Esophagus muscularis mucosa (tissue), 4 donors: Measurements from ENCODE around the gene GPC6. TPM values are rescaled to one million over a fixed set of nuclear protein-coding genes. Genes with fewer than 3 reads are reported as not detected.

Experiments
- DNase-seq: peaks from one replicate; pipeline ENCODE4 v3.0.0-alpha.2; 2017; ENCODE audit errors: extremely low spot score
- H3K27ac ChIP-seq, 4 donors: fragments of 200-600 bp; sonication (generic); replicated peaks in 1 of 4; 1 replicate in 3 of 4; 2 replicates in 1 of 4; pipeline ENCODE4 v1.5.1; 2016 to 2019; ENCODE audit warnings: mild to moderate bottlenecking in 1 of 4
- H3K27me3 ChIP-seq, 4 donors: fragments of 200-600 bp; sonication (generic); one replicate each; pipeline versions ENCODE4 v1.5.1 to v1.6.0; 2016 to 2019
- H3K36me3 ChIP-seq, 4 donors: fragments of 200-600 bp; sonication (generic); one replicate each; pipeline ENCODE4 v1.5.1; 2016 to 2019
- H3K4me1 ChIP-seq, 4 donors: fragments of 200-600 bp; sonication (generic); one replicate each; pipeline ENCODE4 v1.5.1; 2016 to 2019
- H3K4me3 ChIP-seq, 4 donors: fragments of 200-600 bp; sonication (generic); 1 replicate in 2 of 4; 2 replicates in 2 of 4; pipeline ENCODE4 v1.5.1; 2016 to 2019; ENCODE audit warnings: mild to moderate bottlenecking in 4 of 4, moderate library complexity in 1 of 4
- H3K9me3 ChIP-seq, 4 donors: fragments of 200-600 bp; sonication (generic); 1 replicate in 3 of 4; 2 replicates in 1 of 4; pipeline ENCODE4 v1.5.1; 2016 to 2019
- CTCF ChIP-seq, 3 experiments: fragments of 200-600 bp in 2 of 3; fragments of 450-650 bp in 1 of 3; sonication (generic) in 2 of 3; IDR thresholded peaks; one replicate each; pipeline ENCODE4 v1.5.1; 2017 to 2019; ENCODE audit warnings: antibody characterized with exemption in 3 of 3, mild to moderate bottlenecking in 2 of 3, moderate library complexity in 1 of 3
- EP300 ChIP-seq: sonication (generic); formaldehyde crosslinking; IDR thresholded peaks from one replicate; pipeline ENCODE4 v1.6.1; 2017; ENCODE audit warnings: antibody characterized with exemption
- POLR2A ChIP-seq: fragments of 450-650 bp; IDR thresholded peaks from one replicate; pipeline ENCODE4 v1.6.1; 2017; ENCODE audit warnings: antibody characterized with exemption, moderate library complexity, mild to moderate bottlenecking, low read depth
- POLR2AphosphoS5 ChIP-seq, 2 donors: sonication (generic); formaldehyde crosslinking; IDR thresholded peaks; one replicate each; pipeline ENCODE4 v1.6.1; 2017; ENCODE audit warnings: antibody characterized with exemption in 2 of 2
- WGBS: methylation state at CpG from one replicate; pipeline ENCODE4 v1.1.5; 2018; 5-methylcytosine and 5-hydroxymethylcytosine counted together
- intact Hi-C: fragments of 100-400 bp; cut with DNase I; formaldehyde crosslinking; loops from one replicate; pipeline ENCODE4 v1.15.1; 2023
- total RNA-seq, 4 donors: library from RNA; depleted of rRNA; stranded (reverse); fragments of >200 nt; gene quantifications; one replicate each; pipeline versions ENCODE4 v1.1.0 to v1.2.1, GENCODE V29; 2016

The GPC6 gene
- total RNA-seq, 4 donors from 2014 or later: 6.5 to 17.2 (median 13.5) TPM

- no peak for TF ChIP-seq POLR2A
- no peak for TF ChIP-seq CTCF (IDR thresholded peaks at IDR 0.05)
- 88% methylated on average over 2 of the region's 2 CpGs for WGBS
- Histone ChIP-seq H3K27ac (no peak overlapping the region), H3K4me1 (no peaks in the 10 kb centered on the region), H3K9me3 (no peaks in the 10 kb centered on the region), H3K27me3 (no peaks in the 10 kb centered on the region), H3K4me3 (no peak overlapping the region), H3K36me3 (no peaks in the 10 kb centered on the region)
- intact Hi-C loops: no loop called here
- DNase-seq: no peak
These were observed 350.5 kb downstream of the GPC6 start for GRCh38 chr13:93577105-93577504.

GRCh38 chr13:93589788-93590187 is 363.2 kb downstream of the GPC6 start:
- Histone ChIP-seq H3K4me3 (no peak overlapping the region), H3K4me1 (no peaks in the 10 kb centered on the region), H3K9me3 (no peaks in the 10 kb centered on the region), H3K27me3 (no peaks in the 10 kb centered on the region), H3K36me3 (no peaks in the 10 kb centered on the region), H3K27ac (no peak overlapping the region)
- DNase-seq: no peak
- intact Hi-C loops: no loop called here
- no peak for TF ChIP-seq POLR2AphosphoS5 (IDR thresholded peaks at IDR 0.05)
- no peak for TF ChIP-seq EP300
- TF ChIP-seq POLR2A: no peak
- TF ChIP-seq CTCF (IDR thresholded peaks at IDR 0.05): no peak

GRCh38 chr13:93603043-93603442 is 376.4 kb downstream of the GPC6 start:
- 78% methylated on average over 2 of the region's 2 CpGs for WGBS
- TF ChIP-seq EP300 (no peak), POLR2A (no peak), POLR2AphosphoS5 (IDR thresholded peaks at IDR 0.05) (no peak), CTCF (IDR thresholded peaks at IDR 0.05) (no peak)
- Histone ChIP-seq H3K4me1 (no peaks in the 10 kb centered on the region), H3K27ac (no peak overlapping the region), H3K27me3 (no peaks in the 10 kb centered on the region), H3K36me3 (no peaks in the 10 kb centered on the region), H3K9me3 (no peaks in the 10 kb centered on the region), H3K4me3 (no peak overlapping the region)
- intact Hi-C loops: no loop called here
- no peak for DNase-seq

- Histone ChIP-seq H3K27me3 (no peaks in the 10 kb centered on the region), H3K9me3 (no peaks in the 10 kb centered on the region), H3K36me3 (no peaks in the 10 kb centered on the region), H3K27ac (no peak overlapping the region), H3K4me1 (no peaks in the 10 kb centered on the region), H3K4me3 (no peak overlapping the region)
- no peak for DNase-seq
- 82% methylated on average over 1 of the region's 1 CpG for WGBS
- intact Hi-C loops: no loop called here
- TF ChIP-seq EP300: no peak
- no peak for TF ChIP-seq CTCF (IDR thresholded peaks at IDR 0.05)
- TF ChIP-seq POLR2A: no peak
- TF ChIP-seq POLR2AphosphoS5 (IDR thresholded peaks at IDR 0.05): no peak
These were observed 388.2 kb downstream of the GPC6 start for GRCh38 chr13:93614776-93615175.

GRCh38 chr13:93620181-93620765 is 393.7 kb downstream of the GPC6 start:
- TF ChIP-seq POLR2AphosphoS5 (IDR thresholded peaks at IDR 0.05): no peak
- no peak for TF ChIP-seq POLR2A
- TF ChIP-seq EP300: no peak
- TF ChIP-seq CTCF (IDR thresholded peaks at IDR 0.05): no peak
- intact Hi-C loops: no loop called here
- H3K27me3 ChIP-seq: no peaks in the 10 kb centered on the region
- DNase-seq: no peak
- no peaks in the 10 kb centered on the region for H3K9me3 ChIP-seq
- WGBS: 93% methylated on average over 2 of the region's 2 CpGs
- H3K4me3 ChIP-seq: no peak overlapping the region
- no peaks in the 10 kb centered on the region for H3K4me1 ChIP-seq
- no peaks in the 10 kb centered on the region for H3K36me3 ChIP-seq
- H3K27ac ChIP-seq: no peak overlapping the region
